LNCAP (cell line): ENCODE data around the gene COL24A1.

Experiments
- CTCF ChIP-seq: fragments of 450-650 bp; IDR thresholded peaks from 2 replicates; pipeline ENCODE4 v1.5.1; 2017; ENCODE audit warnings: mild to moderate bottlenecking

Gene COL24A1

GRCh38 chr1:85962457-85962856 lies 194.1 kb downstream of the COL24A1 start:
- TF ChIP-seq CTCF = no peak

GRCh38 chr1:85957760-85958159 lies 198.8 kb downstream of the COL24A1 start:
- no peak for TF ChIP-seq CTCF

GRCh38 chr1:85952460-85952859 lies 204.1 kb downstream of the COL24A1 start:
- TF ChIP-seq CTCF = no peak

GRCh38 chr1:85947186-85947585 lies 209.4 kb downstream of the COL24A1 start:
- no peak for TF ChIP-seq CTCF

GRCh38 chr1:85943945-85944344 lies 212.6 kb downstream of the COL24A1 start:
- no peak for TF ChIP-seq CTCF

- TF ChIP-seq CTCF = no peak
Measured at GRCh38 chr1:85943526-85943925, 213.0 kb downstream of the COL24A1 start.

- TF ChIP-seq CTCF = no peak
Measured at GRCh38 chr1:85940656-85941306, 215.8 kb downstream of the COL24A1 start.

- TF ChIP-seq CTCF = no peak
Measured at GRCh38 chr1:85938829-85939228, 217.7 kb downstream of the COL24A1 start.
